Gastrocnemius medialis (tissue), 4 donors: Measurements from ENCODE around the gene MFSD6L.

Experiments used
- POLR2A ChIP-seq, 2 donors: fragments of 450-650 bp; IDR thresholded peaks; one replicate each; pipeline ENCODE4 v1.6.1; 2017; ENCODE audit warnings: antibody characterized with exemption in 2 of 2, mild to moderate bottlenecking in 2 of 2, moderate library complexity in 2 of 2
- TF ChIP-seq, protein P1 (sequence below), 5 experiments: fragments of 450-650 bp in 3 of 5; fragments of 200-600 bp in 2 of 5; sonication (generic) in 2 of 5; IDR thresholded peaks in 4 of 5; conservative IDR thresholded peaks in 1 of 5; 1 replicate in 4 of 5; 2 replicates in 1 of 5; pipeline ENCODE4 v1.5.1; 2016 to 2019; ENCODE audit warnings: antibody characterized with exemption in 5 of 5, mild to moderate bottlenecking in 3 of 5, moderate library complexity in 3 of 5

DNA sequence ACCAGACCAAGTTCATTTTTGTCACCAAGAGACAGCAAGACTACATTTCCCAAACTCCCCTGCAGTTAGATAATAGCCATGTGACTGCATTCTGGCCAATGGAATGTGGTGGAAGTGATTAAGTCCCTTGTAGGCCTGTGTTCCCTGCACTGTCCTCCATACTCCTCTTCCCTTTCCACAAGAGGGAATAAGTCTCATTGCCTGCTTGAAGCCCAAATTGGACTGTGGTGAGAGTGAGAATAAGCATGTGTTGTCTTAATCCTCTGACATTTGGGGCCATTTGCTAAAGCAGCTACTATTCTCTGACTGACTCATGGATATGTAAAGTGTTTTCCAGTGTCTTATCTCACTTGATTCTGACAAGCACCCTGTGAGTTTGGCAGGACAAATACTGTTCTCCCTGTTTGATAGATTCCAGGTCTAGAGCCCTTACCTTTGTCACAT, 47.6 kb upstream of the MFSD6L start:
- TF ChIP-seq POLR2A (IDR thresholded peaks at IDR 0.05): no peak
- TF ChIP-seq, protein P1, sequence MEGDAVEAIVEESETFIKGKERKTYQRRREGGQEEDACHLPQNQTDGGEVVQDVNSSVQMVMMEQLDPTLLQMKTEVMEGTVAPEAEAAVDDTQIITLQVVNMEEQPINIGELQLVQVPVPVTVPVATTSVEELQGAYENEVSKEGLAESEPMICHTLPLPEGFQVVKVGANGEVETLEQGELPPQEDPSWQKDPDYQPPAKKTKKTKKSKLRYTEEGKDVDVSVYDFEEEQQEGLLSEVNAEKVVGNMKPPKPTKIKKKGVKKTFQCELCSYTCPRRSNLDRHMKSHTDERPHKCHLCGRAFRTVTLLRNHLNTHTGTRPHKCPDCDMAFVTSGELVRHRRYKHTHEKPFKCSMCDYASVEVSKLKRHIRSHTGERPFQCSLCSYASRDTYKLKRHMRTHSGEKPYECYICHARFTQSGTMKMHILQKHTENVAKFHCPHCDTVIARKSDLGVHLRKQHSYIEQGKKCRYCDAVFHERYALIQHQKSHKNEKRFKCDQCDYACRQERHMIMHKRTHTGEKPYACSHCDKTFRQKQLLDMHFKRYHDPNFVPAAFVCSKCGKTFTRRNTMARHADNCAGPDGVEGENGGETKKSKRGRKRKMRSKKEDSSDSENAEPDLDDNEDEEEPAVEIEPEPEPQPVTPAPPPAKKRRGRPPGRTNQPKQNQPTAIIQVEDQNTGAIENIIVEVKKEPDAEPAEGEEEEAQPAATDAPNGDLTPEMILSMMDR (IDR thresholded peaks at IDR 0.05 in 4 of 5, conservative IDR thresholded peaks at IDR 0.05 in 1 of 5): no peak
